GM12874 (cell line): Measurements from ENCODE around the gene TRIM14.

Experiments used
- TF ChIP-seq, protein P1 (sequence below): IDR thresholded peaks from 2 replicates; pipeline ENCODE4 v1.5.1; 2011; ENCODE audit warnings: low read depth, mild to moderate bottlenecking, control low read depth, low read length, moderate library complexity; ENCODE audit not compliant: insufficient read depth

Gene TRIM14

DNA sequence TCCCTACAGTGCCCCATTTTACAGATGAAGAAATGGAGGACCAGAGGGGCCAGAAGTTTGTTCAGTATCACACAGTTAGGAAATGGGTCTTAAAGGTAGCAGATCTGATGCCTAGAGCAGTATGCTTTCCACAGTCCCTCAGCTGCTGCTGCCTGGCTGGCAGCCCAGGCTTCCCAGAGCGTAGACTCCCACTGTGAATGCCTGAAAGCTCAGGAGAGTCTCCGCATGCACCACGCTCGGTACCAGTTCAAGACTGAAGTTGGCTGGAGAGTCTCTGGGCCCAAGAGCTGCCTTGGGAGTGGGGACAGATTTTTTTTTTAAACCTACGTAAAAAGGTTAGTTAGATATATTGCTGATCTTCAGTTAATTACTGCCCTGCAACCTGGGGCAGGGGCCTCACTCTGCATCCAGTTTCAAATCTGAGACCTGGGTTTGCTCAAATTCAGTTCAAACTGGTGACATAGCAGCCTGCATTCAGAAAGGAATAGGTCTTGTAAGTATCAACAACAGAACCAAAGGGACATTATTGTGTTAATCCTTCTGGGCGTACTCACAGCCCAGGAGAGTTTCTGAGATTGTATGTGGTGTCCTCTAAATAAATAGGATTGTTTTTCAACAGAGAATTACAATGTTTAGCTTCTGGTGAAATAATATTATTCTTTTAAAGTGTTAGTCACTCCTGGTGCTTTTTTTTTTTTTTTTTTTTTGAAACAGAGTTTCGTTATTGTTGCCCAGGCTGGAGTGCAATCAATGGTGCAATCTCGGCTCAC lies 54.2 kb downstream of the TRIM14 start:
- TF ChIP-seq, protein P1, sequence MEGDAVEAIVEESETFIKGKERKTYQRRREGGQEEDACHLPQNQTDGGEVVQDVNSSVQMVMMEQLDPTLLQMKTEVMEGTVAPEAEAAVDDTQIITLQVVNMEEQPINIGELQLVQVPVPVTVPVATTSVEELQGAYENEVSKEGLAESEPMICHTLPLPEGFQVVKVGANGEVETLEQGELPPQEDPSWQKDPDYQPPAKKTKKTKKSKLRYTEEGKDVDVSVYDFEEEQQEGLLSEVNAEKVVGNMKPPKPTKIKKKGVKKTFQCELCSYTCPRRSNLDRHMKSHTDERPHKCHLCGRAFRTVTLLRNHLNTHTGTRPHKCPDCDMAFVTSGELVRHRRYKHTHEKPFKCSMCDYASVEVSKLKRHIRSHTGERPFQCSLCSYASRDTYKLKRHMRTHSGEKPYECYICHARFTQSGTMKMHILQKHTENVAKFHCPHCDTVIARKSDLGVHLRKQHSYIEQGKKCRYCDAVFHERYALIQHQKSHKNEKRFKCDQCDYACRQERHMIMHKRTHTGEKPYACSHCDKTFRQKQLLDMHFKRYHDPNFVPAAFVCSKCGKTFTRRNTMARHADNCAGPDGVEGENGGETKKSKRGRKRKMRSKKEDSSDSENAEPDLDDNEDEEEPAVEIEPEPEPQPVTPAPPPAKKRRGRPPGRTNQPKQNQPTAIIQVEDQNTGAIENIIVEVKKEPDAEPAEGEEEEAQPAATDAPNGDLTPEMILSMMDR: no peak

DNA sequence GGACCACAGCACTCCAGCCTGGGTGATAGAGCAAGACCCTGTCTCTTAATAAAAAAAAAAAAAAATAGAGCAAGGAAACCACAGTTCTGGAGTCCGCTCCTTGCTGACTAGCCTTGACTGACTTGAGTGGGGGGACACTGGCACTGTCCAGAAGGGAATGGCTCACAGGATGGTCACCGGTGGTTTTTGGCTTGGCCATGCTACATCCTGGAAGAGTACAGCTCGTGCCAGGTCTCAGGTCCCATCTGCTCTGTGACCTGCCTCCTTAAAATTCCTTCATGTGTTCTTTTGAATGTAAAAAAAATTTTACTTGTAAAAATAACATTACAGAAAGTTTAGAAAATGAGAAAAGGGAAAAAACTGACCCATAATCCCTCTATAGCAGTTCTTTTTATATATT lies 56.9 kb downstream of the TRIM14 start:
- TF ChIP-seq, protein P1: no peak

DNA sequence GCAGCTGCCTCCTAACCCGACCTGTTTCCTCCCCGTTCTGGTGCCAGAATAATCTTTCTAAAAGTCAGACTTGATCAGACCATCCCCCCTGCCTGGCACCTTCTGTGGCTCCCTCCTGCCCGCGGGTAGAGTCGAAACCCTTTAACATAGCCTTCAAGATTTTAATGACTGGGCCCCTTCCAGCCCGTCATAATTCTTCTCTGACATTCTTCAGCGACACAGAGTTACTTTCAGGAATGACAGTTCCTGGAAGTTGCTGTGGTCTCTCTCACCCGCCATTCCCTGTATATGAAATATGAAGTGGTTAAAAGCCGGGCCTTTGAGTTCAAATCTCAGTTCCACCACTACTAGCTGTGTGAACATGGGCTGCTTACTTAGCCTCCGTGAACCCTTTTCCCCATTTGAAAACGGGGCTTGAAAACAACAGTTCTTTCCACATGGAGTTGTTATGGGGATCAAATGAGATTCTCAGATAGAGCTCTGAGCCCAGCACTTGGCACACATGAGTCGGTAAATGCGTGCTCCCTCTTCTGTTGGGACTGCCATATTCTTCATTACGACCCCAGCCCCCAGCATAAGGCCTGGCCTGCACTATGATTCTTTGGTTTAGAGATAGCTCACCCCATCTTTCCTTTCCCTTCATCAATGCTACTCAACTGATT lies 61.8 kb downstream of the TRIM14 start:
- TF ChIP-seq, protein P1: no peak

DNA sequence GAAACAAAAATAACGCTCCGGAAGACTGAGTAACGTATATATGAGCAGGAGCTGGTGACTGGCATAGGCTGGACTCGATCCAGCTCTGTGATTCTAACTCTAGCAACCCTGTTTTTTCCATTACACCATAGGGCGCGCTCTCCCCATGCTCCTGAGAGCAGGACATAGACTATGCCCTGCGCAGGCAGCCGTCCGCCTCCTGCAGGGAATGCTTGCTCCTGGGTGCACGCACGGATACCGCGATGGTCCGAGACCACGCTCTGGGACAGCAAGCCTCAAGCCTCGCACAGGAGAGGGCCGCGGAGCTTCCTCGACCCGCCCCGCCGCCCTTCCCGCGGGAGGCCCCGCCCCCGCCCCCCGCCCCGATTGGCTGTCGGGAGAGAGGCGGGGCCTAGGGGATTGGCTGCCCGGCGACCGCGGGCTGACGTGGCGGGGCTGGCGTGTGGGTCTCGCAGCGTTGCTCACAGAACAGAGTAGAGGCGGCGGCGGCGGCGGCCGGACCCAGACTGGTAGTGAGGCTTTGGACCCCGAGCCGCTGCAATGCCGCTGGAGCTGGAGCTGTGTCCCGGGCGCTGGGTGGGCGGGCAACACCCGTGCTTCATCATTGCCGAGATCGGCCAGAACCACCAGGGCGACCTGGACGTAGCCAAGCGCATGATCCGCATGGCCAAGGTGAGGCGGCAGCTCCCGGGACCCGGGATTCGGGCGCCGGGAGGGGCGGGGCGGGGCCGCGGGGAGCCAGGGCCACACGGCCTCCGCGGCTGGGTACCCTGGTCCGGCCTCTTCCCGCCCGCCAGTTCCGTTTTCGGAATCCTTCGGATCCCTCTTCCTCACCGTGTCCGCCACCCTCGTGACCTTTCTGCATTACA lies 62.5 kb downstream of the TRIM14 start, which contains the start of gene NANS:
Gene NANS (plus strand): TSS at position 464 of the 869 bp plus-strand sequence. CDS start 77 bp downstream, at position 541.
- TF ChIP-seq, protein P1: no peak

DNA sequence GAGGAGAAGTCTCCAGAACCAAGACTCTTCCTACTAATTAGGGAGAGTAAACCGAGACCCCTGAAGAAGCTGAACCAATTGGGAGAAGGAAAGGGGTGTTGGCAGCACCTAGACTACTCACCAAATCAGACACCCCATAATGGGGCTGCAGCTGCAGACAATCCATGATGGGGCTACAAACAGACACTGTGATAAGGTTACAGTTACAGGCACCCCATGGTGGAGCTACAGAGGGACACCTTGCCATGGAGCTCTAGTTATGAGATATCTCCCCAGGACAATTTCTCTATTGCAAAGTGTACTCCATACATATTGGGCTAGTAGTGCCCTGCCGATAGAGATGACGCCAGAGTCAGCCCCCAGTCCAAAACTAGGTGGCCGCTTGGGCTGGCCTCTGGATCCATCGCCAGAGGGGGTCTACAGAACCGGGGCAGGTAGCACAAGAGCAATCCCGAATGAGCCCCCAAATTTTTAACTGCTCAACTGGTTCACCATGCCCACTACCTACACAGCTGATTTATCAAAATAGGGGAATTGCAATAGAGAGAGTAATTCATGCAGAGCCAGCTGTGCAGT lies 64.6 kb downstream of the TRIM14 start:
- TF ChIP-seq, protein P1: no peak

DNA sequence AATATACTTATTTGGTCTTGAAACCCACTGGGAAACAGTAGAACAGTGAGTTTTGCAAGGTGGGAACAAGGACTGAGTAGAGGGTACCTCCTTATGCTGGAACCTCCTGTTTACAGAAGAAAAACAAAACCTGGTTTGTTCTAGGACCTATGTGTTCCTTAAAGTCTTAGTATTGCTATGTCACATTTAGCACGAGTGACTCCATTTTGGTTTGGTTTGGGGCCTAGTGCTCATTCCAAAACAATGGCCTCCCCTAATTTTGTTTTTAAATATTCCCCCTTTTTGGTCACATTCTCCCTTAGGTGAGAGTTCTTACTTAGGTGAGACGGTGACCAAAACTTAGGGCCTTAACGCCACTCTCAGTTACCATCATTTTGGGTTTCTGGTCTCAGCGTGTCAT lies 68.7 kb downstream of the TRIM14 start:
- TF ChIP-seq, protein P1: no peak
